ENCODE results near the gene PTPRT. TPM values are rescaled to one million over a fixed set of nuclear protein-coding genes. Genes with fewer than 3 reads are reported as not detected.

Gene PTPRT
- total RNA-seq, 2 experiments from 2014 or later, result not detected

DNA sequence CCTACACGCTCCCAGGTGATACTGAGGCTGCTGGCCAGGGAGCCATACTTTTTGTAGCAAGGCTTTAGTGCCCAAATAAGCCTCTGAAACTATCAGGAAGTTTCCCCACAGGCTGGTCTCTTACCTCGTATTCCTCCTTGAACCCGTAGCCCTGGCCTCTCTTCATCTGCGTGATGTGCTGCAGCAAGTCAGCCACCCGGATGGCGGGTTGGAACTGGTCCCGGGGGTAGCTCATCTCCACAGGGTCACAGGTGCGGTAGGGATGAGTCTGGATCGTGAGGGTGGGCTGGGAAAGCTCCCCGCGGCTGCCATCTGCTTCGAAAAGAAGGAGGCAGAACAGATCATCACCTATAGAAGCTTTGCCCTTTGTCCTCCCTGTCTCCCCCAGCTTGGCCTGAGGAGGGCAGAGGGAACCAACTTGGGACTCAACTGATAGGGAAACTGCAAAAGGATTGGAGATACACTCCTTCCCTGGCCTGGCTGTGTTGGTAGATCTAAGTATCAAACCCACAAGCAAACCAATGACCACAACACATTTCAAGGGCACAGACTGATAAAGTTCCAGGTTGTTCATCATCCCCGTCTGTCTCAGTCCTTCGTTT, 1028.4 kb downstream of the PTPRT start:
- H3K9me3 Mint-ChIP-seq (ENCODE audit: insufficient read depth), result no peaks in the 10 kb centered on the region
- ATAC-seq, result no peak
- ChIA-PET POLR2A (no interaction called here), CTCF (no interaction called here)
- no peak overlapping the region for H3K4me3 Mint-ChIP-seq
- H3K27me3 Mint-ChIP-seq (ENCODE audit: low read depth), result no peaks in the 10 kb centered on the region
- no peaks in the 10 kb centered on the region for H3K36me3 Mint-ChIP-seq (ENCODE audit: low read depth)
- no peak for DNase-seq
- H3K27ac Mint-ChIP-seq, result no peak overlapping the region
- H3K4me1 Mint-ChIP-seq (ENCODE audit: low read depth), result no peaks in the 10 kb centered on the region

DNA sequence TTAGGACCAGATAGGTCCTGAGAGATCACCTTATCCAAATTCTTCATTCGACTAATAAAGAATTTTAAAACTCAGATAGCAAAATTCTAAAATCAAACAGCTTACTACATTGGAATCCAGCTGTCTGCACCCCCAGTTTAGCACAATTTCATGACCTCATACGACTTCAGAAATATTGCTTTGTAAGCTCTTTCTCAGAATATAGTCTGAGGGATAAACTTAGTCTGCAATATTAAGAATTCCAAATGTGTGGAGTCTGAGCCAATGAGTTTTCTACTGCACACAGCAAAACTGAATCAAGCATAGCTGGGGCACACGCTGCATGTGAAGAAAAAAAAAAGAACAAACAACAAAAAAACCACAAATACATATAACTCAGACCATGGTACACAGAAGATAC, 1029.9 kb downstream of the PTPRT start:
- Mint-ChIP-seq H3K9me3 (ENCODE audit: insufficient read depth) (no peaks in the 10 kb centered on the region), H3K36me3 (ENCODE audit: low read depth) (no peaks in the 10 kb centered on the region), H3K4me3 (no peak overlapping the region), H3K4me1 (ENCODE audit: low read depth) (no peaks in the 10 kb centered on the region), H3K27ac (no peak overlapping the region), H3K27me3 (ENCODE audit: low read depth) (no peaks in the 10 kb centered on the region)
- POLR2A ChIA-PET, result no interaction called here
- CTCF ChIA-PET, result no interaction called here
- no peak for DNase-seq
- ATAC-seq, result no peak

DNA sequence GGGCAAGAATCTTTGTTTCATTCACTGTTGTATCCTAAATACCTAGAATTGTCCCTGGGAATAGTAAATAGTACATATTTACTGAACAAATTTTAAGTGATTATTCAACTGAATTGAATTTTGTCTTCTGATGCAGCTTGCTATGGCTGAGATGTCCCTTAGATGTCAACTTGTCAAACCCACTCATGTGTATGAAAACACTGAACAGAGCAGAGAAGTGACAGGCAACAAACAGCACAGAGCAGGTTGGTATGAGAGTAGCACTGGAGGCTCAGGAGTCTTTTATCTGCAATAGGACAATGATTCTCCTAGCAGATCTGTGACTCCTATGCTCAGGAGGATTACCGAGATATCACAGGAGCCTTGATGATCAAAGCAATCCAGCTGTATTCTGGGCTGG, 1031.4 kb downstream of the PTPRT start:
- Mint-ChIP-seq H3K4me1 (ENCODE audit: low read depth) (no peaks in the 10 kb centered on the region), H3K36me3 (ENCODE audit: low read depth) (no peaks in the 10 kb centered on the region), H3K9me3 (ENCODE audit: insufficient read depth) (no peaks in the 10 kb centered on the region), H3K27ac (no peak overlapping the region), H3K4me3 (no peak overlapping the region), H3K27me3 (ENCODE audit: low read depth) (no peaks in the 10 kb centered on the region)
- ChIA-PET POLR2A (no interaction called here), CTCF (no interaction called here)
- no peak for DNase-seq
- ATAC-seq, result no peak

DNA sequence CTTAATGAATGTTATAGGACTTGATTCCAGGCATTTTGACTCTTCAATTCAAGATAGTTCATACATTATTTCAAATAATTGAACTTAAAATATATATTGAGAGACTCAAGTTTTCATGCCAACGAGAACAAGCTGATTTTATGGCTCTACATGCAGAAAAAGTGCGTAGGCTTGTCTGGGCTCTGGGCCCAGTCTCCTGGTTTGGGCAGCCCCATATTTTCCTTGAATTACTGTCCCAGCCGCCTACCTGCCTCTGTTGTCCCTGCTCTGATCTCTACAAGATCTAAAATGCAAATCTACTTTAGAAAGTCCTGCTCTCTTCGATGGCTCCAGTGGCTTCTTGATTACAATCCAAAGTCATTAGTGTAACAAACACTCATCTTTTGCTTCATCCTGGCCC, 1034.1 kb downstream of the PTPRT start:
- no peak for DNase-seq
- no peak overlapping the region for H3K4me3 Mint-ChIP-seq
- no peak overlapping the region for H3K27ac Mint-ChIP-seq
- no peaks in the 10 kb centered on the region for H3K4me1 Mint-ChIP-seq (ENCODE audit: low read depth)
- no peak for ATAC-seq
- ChIA-PET POLR2A (no interaction called here), CTCF (no interaction called here)
- no peaks in the 10 kb centered on the region for H3K27me3 Mint-ChIP-seq (ENCODE audit: low read depth)
- H3K9me3 Mint-ChIP-seq (ENCODE audit: insufficient read depth), result peaks cover 4% of the 10 kb centered on the region
- no peaks in the 10 kb centered on the region for H3K36me3 Mint-ChIP-seq (ENCODE audit: low read depth)

DNA sequence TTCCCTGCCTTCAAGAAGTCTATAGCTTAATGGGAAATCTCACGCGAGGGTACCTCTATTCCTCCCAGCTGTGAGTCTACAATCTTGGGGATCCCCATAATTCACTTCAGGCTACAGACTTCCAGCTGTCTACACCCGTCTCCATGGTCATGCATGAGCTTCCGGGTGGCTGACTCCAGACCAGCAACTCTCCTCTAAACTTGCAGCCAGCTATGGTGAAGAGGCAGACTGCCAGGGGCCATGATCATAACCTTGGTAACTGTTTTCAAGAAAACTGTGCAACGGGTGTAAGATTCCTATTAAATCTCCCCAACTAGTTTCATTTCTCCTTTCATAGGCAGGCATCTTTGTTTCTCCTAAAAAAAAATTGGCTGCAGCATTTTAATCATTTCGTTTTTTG, 1037.1 kb downstream of the PTPRT start:
- ChIA-PET CTCF (no interaction called here), POLR2A (no interaction called here)
- DNase-seq (no peak), ATAC-seq (no peak)
- Mint-ChIP-seq H3K27ac (no peak overlapping the region), H3K4me3 (no peak overlapping the region), H3K9me3 (ENCODE audit: insufficient read depth) (peaks cover 4% of the 10 kb centered on the region), H3K4me1 (ENCODE audit: low read depth) (no peaks in the 10 kb centered on the region), H3K27me3 (ENCODE audit: low read depth) (no peaks in the 10 kb centered on the region), H3K36me3 (ENCODE audit: low read depth) (no peaks in the 10 kb centered on the region)

DNA sequence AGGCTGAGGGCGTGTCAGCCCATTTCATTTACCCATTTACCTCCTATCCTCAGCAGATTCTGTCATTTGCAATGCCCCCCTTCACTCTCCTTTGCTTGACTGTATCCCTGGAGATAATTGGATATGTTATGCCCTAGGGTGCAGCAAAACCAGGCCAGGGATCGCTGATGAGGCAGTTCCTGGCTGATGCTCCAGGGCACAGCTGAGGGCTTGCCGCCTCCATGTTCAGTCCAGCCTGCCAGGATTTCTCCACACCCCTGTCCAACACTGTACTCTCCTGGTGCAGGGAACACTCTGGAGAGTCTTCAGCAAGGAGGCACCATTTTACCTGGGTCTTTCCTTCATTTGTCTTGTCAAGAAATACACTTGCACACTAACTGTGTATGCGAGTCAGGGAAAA, 1039.5 kb downstream of the PTPRT start:
- no peaks in the 10 kb centered on the region for H3K27me3 Mint-ChIP-seq (ENCODE audit: low read depth)
- no peak overlapping the region for H3K4me3 Mint-ChIP-seq
- no peak for DNase-seq
- no peaks in the 10 kb centered on the region for H3K36me3 Mint-ChIP-seq (ENCODE audit: low read depth)
- ATAC-seq, result no peak
- H3K9me3 Mint-ChIP-seq (ENCODE audit: insufficient read depth), result peaks cover 4% of the 10 kb centered on the region
- no peak overlapping the region for H3K27ac Mint-ChIP-seq
- H3K4me1 Mint-ChIP-seq (ENCODE audit: low read depth), result no peaks in the 10 kb centered on the region
- CTCF ChIA-PET, result no interaction called here
- POLR2A ChIA-PET, result no interaction called here

DNA sequence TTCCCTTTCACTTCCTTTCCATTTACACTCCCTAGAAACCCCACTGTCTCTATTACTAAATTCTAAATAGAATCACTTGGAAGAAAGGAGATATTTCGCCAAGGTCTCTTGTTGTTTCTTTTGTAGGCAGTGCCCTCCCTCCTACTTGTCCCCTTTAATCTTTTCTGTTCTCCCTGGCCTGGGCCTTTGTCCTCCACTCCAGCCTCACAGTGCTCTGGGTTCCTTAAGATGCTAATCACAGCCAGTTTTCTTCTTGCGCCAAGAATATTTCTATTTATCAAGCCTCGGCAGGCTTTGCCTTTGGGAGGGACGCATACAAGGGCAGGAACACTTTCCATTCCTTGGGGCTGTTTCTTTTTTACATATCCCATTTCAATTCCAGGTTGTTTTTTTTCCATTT, 1051.0 kb downstream of the PTPRT start:
- H3K9me3 Mint-ChIP-seq (ENCODE audit: insufficient read depth), result no peaks in the 10 kb centered on the region
- POLR2A ChIA-PET, result no interaction called here
- CTCF ChIA-PET, result no interaction called here
- no peak for DNase-seq
- no peak for ATAC-seq
- no peaks in the 10 kb centered on the region for H3K36me3 Mint-ChIP-seq (ENCODE audit: low read depth)
- H3K27me3 Mint-ChIP-seq (ENCODE audit: low read depth), result no peaks in the 10 kb centered on the region
- no peak overlapping the region for H3K27ac Mint-ChIP-seq
- no peaks in the 10 kb centered on the region for H3K4me1 Mint-ChIP-seq (ENCODE audit: low read depth)
- H3K4me3 Mint-ChIP-seq, result no peak overlapping the region

DNA sequence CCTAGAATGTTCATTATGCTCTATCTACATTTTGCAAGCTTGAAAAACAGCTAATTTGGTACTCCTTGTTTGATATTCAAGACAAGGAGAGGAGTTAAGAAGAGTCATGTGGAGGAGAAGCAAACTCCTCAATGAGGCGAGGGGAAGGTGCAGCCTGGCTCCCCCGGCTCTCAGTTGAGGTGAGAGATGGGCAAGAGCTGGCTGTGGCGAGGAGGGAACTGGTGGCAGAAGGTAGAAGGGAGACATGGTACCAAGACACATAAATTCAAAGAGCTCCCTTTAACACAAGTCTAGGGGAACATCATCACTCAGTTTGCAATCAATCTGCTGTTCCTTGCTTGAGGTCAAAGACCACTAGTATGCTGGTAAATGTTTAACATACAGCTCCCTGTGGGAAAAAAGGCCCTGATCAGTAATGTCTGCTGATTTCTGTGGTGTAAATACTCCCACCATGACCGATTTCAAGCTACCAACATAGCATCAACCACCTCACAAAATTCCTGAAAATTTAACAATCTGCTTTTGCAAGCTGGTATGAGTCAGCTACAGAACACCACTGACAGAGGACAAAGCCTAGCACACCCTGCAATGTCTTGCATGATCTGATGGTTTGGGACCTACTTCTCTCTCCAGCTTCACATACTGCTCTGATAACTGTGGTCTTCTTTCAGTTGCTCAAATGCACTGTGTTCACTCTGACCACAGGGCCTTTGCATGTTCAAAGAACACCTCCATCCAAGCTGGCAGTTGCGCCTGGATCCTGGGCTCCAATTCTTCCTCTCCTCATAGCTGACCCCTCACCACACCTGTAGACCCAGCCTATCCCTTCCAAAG, 1055.2 kb downstream of the PTPRT start:
- Mint-ChIP-seq H3K4me1 (ENCODE audit: low read depth) (no peaks in the 10 kb centered on the region), H3K27ac (no peak overlapping the region), H3K9me3 (ENCODE audit: insufficient read depth) (no peaks in the 10 kb centered on the region), H3K4me3 (no peak overlapping the region), H3K36me3 (ENCODE audit: low read depth) (no peaks in the 10 kb centered on the region), H3K27me3 (ENCODE audit: low read depth) (no peaks in the 10 kb centered on the region)
- POLR2A ChIA-PET, result no interaction called here
- ATAC-seq (no peak), DNase-seq (no peak)
- CTCF ChIA-PET, result no interaction called here

DNA sequence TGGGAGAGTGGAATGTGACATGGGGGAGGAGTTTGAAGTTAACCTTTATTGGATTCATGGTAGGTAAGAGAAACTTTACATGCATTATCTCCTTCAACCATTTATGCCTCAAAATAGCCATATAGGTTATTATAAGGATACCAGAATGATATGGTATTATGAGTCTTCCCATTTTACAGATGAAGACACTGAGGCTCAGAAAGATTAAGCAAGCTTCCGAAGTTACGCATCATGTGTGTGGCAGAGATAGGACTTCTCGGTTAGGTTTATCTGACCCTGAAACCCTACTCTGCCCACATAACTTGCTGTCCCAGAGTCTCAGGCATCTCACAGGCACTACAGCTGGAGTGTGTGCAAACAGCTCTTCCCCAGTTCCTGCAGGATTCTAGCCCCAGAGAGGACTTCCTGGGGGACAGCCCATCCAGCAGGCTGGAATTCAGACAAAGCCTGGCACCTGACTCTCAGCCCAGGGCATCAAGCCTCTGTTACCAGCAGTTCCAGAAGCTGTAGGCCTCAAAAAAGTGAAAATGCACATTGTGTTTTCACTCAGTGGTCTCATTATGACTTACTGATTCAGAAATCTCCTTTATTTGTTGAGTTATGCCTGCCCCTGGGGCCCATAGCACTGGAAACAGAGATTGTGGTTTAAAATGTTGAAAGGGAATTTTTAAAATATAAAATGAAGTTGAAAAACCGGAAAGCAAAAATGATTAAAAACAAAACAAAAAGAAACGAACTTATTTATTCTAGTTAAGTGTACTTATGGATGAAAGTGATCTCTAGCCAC, 1058.7 kb downstream of the PTPRT start:
- no peak for DNase-seq
- no peaks in the 10 kb centered on the region for H3K27me3 Mint-ChIP-seq (ENCODE audit: low read depth)
- POLR2A ChIA-PET, result no interaction called here
- H3K4me1 Mint-ChIP-seq (ENCODE audit: low read depth), result no peaks in the 10 kb centered on the region
- no peak overlapping the region for H3K4me3 Mint-ChIP-seq
- no peak for ATAC-seq
- CTCF ChIA-PET, result no interaction called here
- H3K36me3 Mint-ChIP-seq (ENCODE audit: low read depth), result no peaks in the 10 kb centered on the region
- no peak overlapping the region for H3K27ac Mint-ChIP-seq
- no peaks in the 10 kb centered on the region for H3K9me3 Mint-ChIP-seq (ENCODE audit: insufficient read depth)

DNA sequence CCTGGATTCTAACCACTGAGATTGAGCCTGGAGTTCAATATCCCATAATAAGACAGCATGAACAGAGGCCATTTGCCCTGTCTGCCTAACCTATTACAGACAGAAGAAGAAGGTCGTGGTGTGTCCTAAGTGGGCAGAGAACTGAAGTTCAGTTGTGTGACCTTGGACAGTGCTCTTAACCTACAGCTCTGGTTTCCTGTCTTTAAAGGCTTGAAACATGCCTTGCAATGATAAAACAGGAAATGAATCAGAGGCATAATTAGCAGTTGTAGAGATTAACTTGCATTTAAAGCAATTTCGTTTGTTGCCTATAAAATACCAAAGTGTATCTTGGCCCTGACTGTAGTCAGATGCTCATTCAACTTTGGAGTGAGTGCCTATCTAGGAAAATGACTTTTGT, 1064.3 kb downstream of the PTPRT start:
- no peak for ATAC-seq
- H3K4me3 Mint-ChIP-seq, result no peak overlapping the region
- H3K27me3 Mint-ChIP-seq (ENCODE audit: low read depth), result no peaks in the 10 kb centered on the region
- H3K9me3 Mint-ChIP-seq (ENCODE audit: insufficient read depth), result no peaks in the 10 kb centered on the region
- no peaks in the 10 kb centered on the region for H3K4me1 Mint-ChIP-seq (ENCODE audit: low read depth)
- no peak for DNase-seq
- H3K36me3 Mint-ChIP-seq (ENCODE audit: low read depth), result no peaks in the 10 kb centered on the region
- POLR2A ChIA-PET, result no interaction called here
- CTCF ChIA-PET, result no interaction called here
- H3K27ac Mint-ChIP-seq, result no peak overlapping the region

DNA sequence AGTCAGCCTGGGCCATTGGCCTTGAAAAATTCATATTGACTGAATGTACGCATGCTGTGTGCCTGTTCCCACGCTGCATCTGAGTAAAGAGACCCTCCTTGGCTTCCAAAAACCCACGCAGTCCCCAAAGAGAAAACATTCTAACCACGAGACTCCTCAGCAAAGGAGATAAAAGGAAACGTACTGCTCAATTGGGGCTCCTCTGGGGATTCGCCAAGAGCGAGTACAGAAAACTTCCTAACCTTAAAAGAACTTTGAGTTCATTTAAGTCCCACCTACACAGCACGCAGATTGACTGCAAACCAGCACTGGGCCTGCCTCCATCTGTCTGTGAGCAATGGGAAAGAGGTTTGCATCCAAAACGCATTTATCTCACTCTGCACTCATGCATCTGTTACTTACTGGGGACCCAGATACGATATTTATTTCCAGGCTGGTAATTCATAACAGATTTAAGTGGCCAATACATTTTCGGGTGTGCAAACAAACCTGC, 1065.7 kb downstream of the PTPRT start:
- no peaks in the 10 kb centered on the region for H3K4me1 Mint-ChIP-seq (ENCODE audit: low read depth)
- no peak for ATAC-seq
- ChIA-PET CTCF (no interaction called here), POLR2A (interaction anchor here (0.5 kb wide), 1 partner anchor 870 kb away, joined by 4 read pairs; no protein-coding TSS in a partner anchor)
- DNase-seq, result no peak
- H3K27ac Mint-ChIP-seq, result no peak overlapping the region
- H3K4me3 Mint-ChIP-seq, result no peak overlapping the region
- no peaks in the 10 kb centered on the region for H3K9me3 Mint-ChIP-seq (ENCODE audit: insufficient read depth)
- H3K27me3 Mint-ChIP-seq (ENCODE audit: low read depth), result no peaks in the 10 kb centered on the region
- no peaks in the 10 kb centered on the region for H3K36me3 Mint-ChIP-seq (ENCODE audit: low read depth)

DNA sequence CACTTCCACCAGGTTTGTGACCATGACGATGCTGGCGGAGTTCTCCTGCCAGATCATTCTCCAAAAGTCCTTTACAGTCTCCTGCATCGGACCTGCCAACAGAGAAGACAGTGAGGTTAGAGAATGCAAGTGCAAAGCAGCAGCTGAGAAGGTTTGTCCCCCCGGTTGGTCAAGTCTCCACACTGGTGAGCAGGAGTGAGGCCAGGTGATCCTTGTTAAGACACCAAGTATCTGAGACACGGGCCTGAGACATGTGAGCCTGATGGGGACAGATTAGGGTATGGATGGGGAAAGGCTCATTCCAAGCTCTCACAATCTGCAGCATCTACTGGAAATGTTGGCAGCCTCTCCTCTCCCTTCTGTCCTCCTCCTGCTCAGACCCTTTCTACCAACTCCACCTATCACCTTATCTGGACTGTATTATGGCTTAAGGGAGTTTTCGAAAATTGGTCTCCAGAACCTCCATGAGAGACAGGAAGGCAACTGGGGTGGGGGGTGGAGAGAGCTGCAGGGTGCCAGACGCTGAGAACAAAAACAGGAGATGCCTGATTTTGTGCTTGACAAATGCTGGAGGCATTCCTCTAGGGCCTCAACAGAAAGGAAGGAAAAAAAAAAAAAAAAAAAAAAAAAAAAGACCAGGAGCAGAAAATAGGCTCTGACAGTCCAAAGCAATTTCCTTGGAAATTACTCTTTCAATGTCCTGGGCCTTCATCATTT, 1071.1 kb downstream of the PTPRT start:
- no peaks in the 10 kb centered on the region for H3K36me3 Mint-ChIP-seq (ENCODE audit: low read depth)
- no peaks in the 10 kb centered on the region for H3K4me1 Mint-ChIP-seq (ENCODE audit: low read depth)
- H3K27ac Mint-ChIP-seq, result no peak overlapping the region
- no peaks in the 10 kb centered on the region for H3K9me3 Mint-ChIP-seq (ENCODE audit: insufficient read depth)
- POLR2A ChIA-PET, result no interaction called here
- CTCF ChIA-PET, result no interaction called here
- H3K4me3 Mint-ChIP-seq, result no peak overlapping the region
- no peaks in the 10 kb centered on the region for H3K27me3 Mint-ChIP-seq (ENCODE audit: low read depth)
- ATAC-seq, result no peak
- no peak for DNase-seq

All from activated CD8-positive, alpha-beta T cell treated with anti-CD3 and anti-CD28 coated beads, Interleukin-2, amount 10 ng/mL, durations not matched to agents 7 days and 5 days (primary cell).